GM23338 (cell line): ENCODE data around the gene BEND7. TPM values are rescaled to one million over a fixed set of nuclear protein-coding genes. Genes with fewer than 3 reads are reported as not detected.

Experiments used
- ATAC-seq: fragments of 200-7000 bp; cut with Tn5 transposase; 3 replicates; pipeline ENCODE4 v1.9.1; 2020
- DNase-seq: peaks from one replicate; pipeline ENCODE4 v3.0.0-alpha.2; 2015; ENCODE audit warnings: low spot score
- H2AFZ ChIP-seq: fragments of 200-600 bp; sonication (generic); 2 replicates; pipeline ENCODE4 v1.8.0; 2016; ENCODE audit warnings: antibody characterized with exemption, mild to moderate bottlenecking, moderate library complexity
- H3F3A ChIP-seq: fragments of 200-600 bp; sonication (generic); replicated peaks from 2 replicates; pipeline ENCODE4 v1.8.0; 2017; ENCODE audit warnings: antibody characterized with exemption, mixed run types, low read depth
- H3K27ac ChIP-seq: fragments of 200-600 bp; sonication (generic); 2 replicates; pipeline ENCODE4 v1.6.1; 2016; ENCODE audit warnings: low read depth
- H3K27me3 ChIP-seq: fragments of 200-600 bp; sonication (generic); 2 replicates; pipeline ENCODE4 v1.8.0; 2016; ENCODE audit warnings: mild to moderate bottlenecking, mixed run types, moderate library complexity; ENCODE audit not compliant: insufficient read depth
- H3K36me3 ChIP-seq: fragments of 200-600 bp; sonication (generic); 2 replicates; pipeline ENCODE4 v1.8.0; 2016; ENCODE audit warnings: mild to moderate bottlenecking; ENCODE audit not compliant: insufficient read depth
- H3K4me1 ChIP-seq: fragments of 200-600 bp; sonication (generic); 2 replicates; pipeline ENCODE4 v1.8.0; 2016; ENCODE audit warnings: mild to moderate bottlenecking, moderate library complexity; ENCODE audit not compliant: insufficient read depth
- H3K4me2 ChIP-seq: fragments of 200-600 bp; sonication (generic); 2 replicates; pipeline ENCODE4 v1.7.1; 2017; ENCODE audit warnings: mixed run types
- H3K4me3 ChIP-seq: fragments of 200-600 bp; sonication (generic); 2 replicates; pipeline ENCODE4 v1.6.1; 2016; ENCODE audit warnings: mixed run types
- H3K79me2 ChIP-seq: fragments of 200-600 bp; sonication (generic); replicated peaks from 2 replicates; pipeline ENCODE4 v1.8.0; 2017; ENCODE audit warnings: mild to moderate bottlenecking; ENCODE audit not compliant: insufficient read depth
- H3K9me2 ChIP-seq: fragments of 200-600 bp; sonication (generic); 2 replicates; pipeline ENCODE4 v1.8.0; 2017; ENCODE audit not compliant: insufficient read depth
- H4K20me1 ChIP-seq: fragments of 200-600 bp; sonication (generic); replicated peaks from 2 replicates; pipeline ENCODE4 v1.8.0; 2017; ENCODE audit warnings: mild to moderate bottlenecking; ENCODE audit not compliant: insufficient read depth
- H3K27ac Mint-ChIP-seq: 2 replicates; pipeline ENCODE4 v1.8.0; 2020; ENCODE audit warnings: inconsistent platforms, mild to moderate bottlenecking, moderate library complexity, mixed read lengths
- H3K27me3 Mint-ChIP-seq: 3 replicates; pipeline ENCODE4 v1.8.0; 2022; ENCODE audit warnings: low read depth, mild to moderate bottlenecking, moderate library complexity, mixed read lengths, inconsistent platforms; ENCODE audit not compliant: insufficient read depth, poor library complexity
- H3K36me3 Mint-ChIP-seq: 3 replicates; pipeline ENCODE4 v1.8.0; 2021; ENCODE audit warnings: low read depth, mild to moderate bottlenecking, inconsistent platforms, moderate library complexity, mixed read lengths
- H3K4me1 Mint-ChIP-seq: 3 replicates; pipeline ENCODE4 v1.8.0; 2020; ENCODE audit warnings: mild to moderate bottlenecking, inconsistent platforms, mixed read lengths
- H3K4me3 Mint-ChIP-seq: 3 replicates; pipeline ENCODE4 v1.8.0; 2021; ENCODE audit warnings: moderate library complexity, mild to moderate bottlenecking, inconsistent platforms, mixed read lengths
- H3K9me3 Mint-ChIP-seq: 3 replicates; pipeline ENCODE4 v1.8.0; 2020; ENCODE audit warnings: moderate library complexity, mild to moderate bottlenecking, inconsistent platforms, mixed read lengths
- EZH2 ChIP-seq: fragments of 200-600 bp; sonication (generic); IDR thresholded peaks from one replicate; pipeline ENCODE4 v1.8.0; 2017; ENCODE audit warnings: antibody characterized with exemption, mild to moderate bottlenecking, low read depth; ENCODE audit not compliant: unreplicated experiment
- STAT1 ChIP-seq: IDR thresholded peaks from one replicate; pipeline ENCODE4 v1.6.1; 2016; ENCODE audit warnings: antibody characterized with exemption; ENCODE audit not compliant: unreplicated experiment
- ZNF331 ChIP-seq: fragments of 250-450 bp; sonication (Bioruptor Pico); IDR thresholded peaks from 2 replicates; pipeline ENCODE4 v1.5.0; 2020; ENCODE audit warnings: low read depth, mild to moderate bottlenecking, moderate library complexity
- polyA plus RNA-seq: library from polyadenylated mRNA; unstranded; fragments of >200 nt; fragmentation: Nextera tagmentation; extraction: Ambion mirVana; gene quantifications from 2 replicates; pipeline ENCODE4 v1.2.1, GENCODE V29; 2016
- total RNA-seq: library from RNA; depleted of rRNA; stranded (reverse); fragments of >200 nt; shearing (Covaris generic); gene quantifications from 2 replicates; pipeline ENCODE4 v1.2.3, GENCODE V29; 2014
- TF ChIP-seq, protein P1 (sequence below), 2 experiments: fragments of 200-600 bp in 1 of 2; sonication (generic) in 1 of 2; conservative IDR thresholded peaks; 2 replicates each; pipeline versions ENCODE4 v1.5.1 to v1.6.1; 2016 to 2017; ENCODE audit warnings: antibody characterized with exemption in 2 of 2, low read depth in 2 of 2, mild to moderate bottlenecking in 2 of 2, moderate library complexity in 1 of 2
- TF ChIP-seq, protein P2 (sequence below): IDR thresholded peaks from 2 replicates; pipeline ENCODE4 v1.6.1; 2016; ENCODE audit warnings: antibody characterized with exemption

Gene BEND7
- total and polyA plus RNA-seq, 2 experiments from 2014 or later = 3.1 to 9.6 TPM

DNA sequence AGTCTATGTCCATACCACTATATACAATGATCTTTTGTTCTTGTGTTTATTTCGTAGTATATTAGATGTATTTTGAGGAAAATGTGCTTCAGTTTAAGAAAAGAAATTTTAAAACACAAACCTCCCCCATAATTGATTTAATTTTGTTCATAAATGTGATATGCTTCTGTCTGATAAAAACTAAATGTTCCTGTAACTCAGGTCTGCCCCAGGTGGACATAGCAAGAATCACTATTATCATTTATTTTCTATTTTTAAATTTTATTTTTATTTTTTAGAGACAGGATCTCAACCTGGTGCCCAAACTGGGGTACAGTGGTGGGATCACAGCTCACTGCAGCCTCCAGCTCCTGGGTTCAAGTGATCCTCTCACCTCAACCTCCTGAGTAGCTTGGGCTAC is 43.2 kb downstream of the BEND7 start:
- no peaks in the 10 kb centered on the region for H3K9me3 Mint-ChIP-seq
- no peak overlapping the region for H3K4me3 ChIP-seq
- no peak for ATAC-seq

DNA sequence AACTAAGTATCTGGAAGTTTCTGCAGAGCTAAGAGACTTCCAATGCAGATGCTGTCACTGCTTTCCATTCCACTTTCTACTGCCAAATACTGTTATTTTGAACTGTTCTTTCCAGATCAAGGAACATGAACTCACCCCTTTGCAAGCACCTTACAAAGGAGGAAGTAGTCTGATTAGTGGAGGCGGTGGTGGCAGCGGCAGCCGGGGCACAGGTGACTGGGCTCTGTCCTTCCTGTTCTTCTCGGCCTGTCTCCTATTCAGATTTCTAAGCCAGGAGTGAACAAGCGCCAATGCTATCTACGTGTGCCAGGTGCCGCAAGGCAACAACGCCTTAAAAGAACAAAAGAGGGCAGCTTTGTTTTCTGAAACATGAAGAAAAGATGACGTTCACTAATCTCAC is 44.9 kb downstream of the BEND7 start:
- H3K27me3 Mint-ChIP-seq = no peaks in the 10 kb centered on the region
- Histone ChIP-seq H3K9me2 (no peaks in the 10 kb centered on the region), H4K20me1 (no peaks in the 10 kb centered on the region), H3K27me3 (no peaks in the 10 kb centered on the region), H3K4me3 (no peak overlapping the region), H3K27ac (no peak overlapping the region), H3F3A (no peaks in the 10 kb centered on the region), H3K79me2 (no peaks in the 10 kb centered on the region), H3K4me1 (peaks cover 4% of the 10 kb centered on the region), H2AFZ (no peak overlapping the region), H3K4me2 (no peak overlapping the region), H3K36me3 (no peaks in the 10 kb centered on the region)
- DNase-seq (no peak), ATAC-seq (no peak)
- H3K36me3 Mint-ChIP-seq = no peaks in the 10 kb centered on the region
- TF ChIP-seq EZH2 (no peak), STAT1 (no peak), ZNF331 (CRISPR knock-in tag) (no peak)
- TF ChIP-seq, protein P1, sequence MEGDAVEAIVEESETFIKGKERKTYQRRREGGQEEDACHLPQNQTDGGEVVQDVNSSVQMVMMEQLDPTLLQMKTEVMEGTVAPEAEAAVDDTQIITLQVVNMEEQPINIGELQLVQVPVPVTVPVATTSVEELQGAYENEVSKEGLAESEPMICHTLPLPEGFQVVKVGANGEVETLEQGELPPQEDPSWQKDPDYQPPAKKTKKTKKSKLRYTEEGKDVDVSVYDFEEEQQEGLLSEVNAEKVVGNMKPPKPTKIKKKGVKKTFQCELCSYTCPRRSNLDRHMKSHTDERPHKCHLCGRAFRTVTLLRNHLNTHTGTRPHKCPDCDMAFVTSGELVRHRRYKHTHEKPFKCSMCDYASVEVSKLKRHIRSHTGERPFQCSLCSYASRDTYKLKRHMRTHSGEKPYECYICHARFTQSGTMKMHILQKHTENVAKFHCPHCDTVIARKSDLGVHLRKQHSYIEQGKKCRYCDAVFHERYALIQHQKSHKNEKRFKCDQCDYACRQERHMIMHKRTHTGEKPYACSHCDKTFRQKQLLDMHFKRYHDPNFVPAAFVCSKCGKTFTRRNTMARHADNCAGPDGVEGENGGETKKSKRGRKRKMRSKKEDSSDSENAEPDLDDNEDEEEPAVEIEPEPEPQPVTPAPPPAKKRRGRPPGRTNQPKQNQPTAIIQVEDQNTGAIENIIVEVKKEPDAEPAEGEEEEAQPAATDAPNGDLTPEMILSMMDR (conservative IDR thresholded peaks at IDR 0.05; ENCODE audit: low read depth in 2 of 2) = no peak
- H3K9me3 Mint-ChIP-seq = no peaks in the 10 kb centered on the region
- no peak overlapping the region for H3K27ac Mint-ChIP-seq
- no peak overlapping the region for H3K4me3 Mint-ChIP-seq
- H3K4me1 Mint-ChIP-seq = peaks cover under 1% of the 10 kb centered on the region; the same call in 2 of the 3 replicates

More for the DNA sequence above, 43.2 kb downstream of the BEND7 start:
- TF ChIP-seq, protein P1 (conservative IDR thresholded peaks at IDR 0.05; ENCODE audit: low read depth in 2 of 2) = peak in 1 of 2 experiments; percentile 42; a peak in 2 of 4 replicates
- TF ChIP-seq, protein P2, sequence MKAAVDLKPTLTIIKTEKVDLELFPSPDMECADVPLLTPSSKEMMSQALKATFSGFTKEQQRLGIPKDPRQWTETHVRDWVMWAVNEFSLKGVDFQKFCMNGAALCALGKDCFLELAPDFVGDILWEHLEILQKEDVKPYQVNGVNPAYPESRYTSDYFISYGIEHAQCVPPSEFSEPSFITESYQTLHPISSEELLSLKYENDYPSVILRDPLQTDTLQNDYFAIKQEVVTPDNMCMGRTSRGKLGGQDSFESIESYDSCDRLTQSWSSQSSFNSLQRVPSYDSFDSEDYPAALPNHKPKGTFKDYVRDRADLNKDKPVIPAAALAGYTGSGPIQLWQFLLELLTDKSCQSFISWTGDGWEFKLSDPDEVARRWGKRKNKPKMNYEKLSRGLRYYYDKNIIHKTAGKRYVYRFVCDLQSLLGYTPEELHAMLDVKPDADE = no peak
- H3K27me3 ChIP-seq = no peaks in the 10 kb centered on the region
- no peak overlapping the region for H3K4me3 Mint-ChIP-seq
- H3K27ac Mint-ChIP-seq = no peak overlapping the region
- no peaks in the 10 kb centered on the region for H4K20me1 ChIP-seq
- no peak for DNase-seq
- no peak overlapping the region for H2AFZ ChIP-seq
- no peaks in the 10 kb centered on the region for H3K36me3 Mint-ChIP-seq
- peaks cover 1% of the 10 kb centered on the region for H3K27me3 Mint-ChIP-seq
- H3K9me2 ChIP-seq = no peaks in the 10 kb centered on the region
- H3K36me3 ChIP-seq = no peaks in the 10 kb centered on the region
- no peaks in the 10 kb centered on the region for H3F3A ChIP-seq
- no peak overlapping the region for H3K4me2 ChIP-seq
- H3K4me1 Mint-ChIP-seq = peaks cover 9% of the 10 kb centered on the region
- H3K79me2 ChIP-seq = no peaks in the 10 kb centered on the region
- H3K4me1 ChIP-seq = peaks cover 8% of the 10 kb centered on the region
- H3K27ac ChIP-seq = no peak overlapping the region
